Hepatocyte (in vitro differentiated cells): ENCODE data around the gene ACY1.

Experiments
- EZH2 ChIP-seq: fragments of 200-600 bp; sonication (generic); IDR thresholded peaks from 2 replicates; pipeline ENCODE4 v1.6.1; 2016; ENCODE audit warnings: antibody characterized with exemption, mild to moderate bottlenecking, borderline replicate concordance
- TF ChIP-seq, protein P1 (sequence below): fragments of 200-600 bp; sonication (generic); IDR thresholded peaks from 2 replicates; pipeline ENCODE4 v1.5.1; 2016; ENCODE audit warnings: antibody characterized with exemption, mild to moderate bottlenecking; ENCODE audit not compliant: poor library complexity

DNA sequence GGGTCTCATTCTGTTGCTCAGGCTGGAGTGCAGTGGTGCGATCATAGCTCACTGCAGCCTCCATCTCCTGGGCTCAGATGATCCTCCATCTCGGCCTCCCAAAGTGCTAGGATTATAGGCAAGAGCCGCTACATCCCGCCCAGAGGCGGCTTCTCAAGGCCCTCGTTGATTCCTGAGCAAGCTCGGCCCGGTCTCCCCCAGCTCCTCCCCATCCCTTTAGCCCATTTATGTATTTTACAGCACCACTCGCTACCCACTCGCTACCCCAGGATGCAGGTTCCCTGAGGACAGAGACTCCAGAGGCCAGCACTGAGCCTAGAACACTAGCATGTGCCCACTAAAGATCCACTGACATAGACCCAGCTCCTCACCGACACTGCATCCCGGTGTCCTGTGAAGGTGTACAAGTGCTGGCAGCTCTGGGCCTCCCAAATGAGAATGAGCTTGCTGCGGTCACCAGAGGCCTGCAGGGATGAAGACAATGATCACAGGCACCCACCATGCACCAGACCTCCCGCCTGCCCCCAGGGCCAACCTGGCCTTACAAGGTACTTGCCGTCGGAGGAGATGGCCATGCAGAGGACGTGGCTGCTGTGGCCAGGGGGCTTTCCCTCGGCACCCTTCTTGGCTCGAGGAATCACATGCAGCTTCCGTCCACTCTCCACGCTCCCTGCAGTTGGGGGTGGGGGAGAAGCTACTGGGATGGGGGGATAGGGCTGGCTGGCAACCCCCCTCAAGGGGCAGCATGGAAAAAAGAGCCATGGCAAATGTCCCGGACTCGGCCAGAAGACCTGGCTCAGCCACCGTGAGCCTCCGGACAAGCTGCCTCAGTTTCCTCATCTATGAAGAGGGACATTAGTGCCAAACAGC lies 47.2 kb upstream of the ACY1 start:
- TF ChIP-seq, protein P1, sequence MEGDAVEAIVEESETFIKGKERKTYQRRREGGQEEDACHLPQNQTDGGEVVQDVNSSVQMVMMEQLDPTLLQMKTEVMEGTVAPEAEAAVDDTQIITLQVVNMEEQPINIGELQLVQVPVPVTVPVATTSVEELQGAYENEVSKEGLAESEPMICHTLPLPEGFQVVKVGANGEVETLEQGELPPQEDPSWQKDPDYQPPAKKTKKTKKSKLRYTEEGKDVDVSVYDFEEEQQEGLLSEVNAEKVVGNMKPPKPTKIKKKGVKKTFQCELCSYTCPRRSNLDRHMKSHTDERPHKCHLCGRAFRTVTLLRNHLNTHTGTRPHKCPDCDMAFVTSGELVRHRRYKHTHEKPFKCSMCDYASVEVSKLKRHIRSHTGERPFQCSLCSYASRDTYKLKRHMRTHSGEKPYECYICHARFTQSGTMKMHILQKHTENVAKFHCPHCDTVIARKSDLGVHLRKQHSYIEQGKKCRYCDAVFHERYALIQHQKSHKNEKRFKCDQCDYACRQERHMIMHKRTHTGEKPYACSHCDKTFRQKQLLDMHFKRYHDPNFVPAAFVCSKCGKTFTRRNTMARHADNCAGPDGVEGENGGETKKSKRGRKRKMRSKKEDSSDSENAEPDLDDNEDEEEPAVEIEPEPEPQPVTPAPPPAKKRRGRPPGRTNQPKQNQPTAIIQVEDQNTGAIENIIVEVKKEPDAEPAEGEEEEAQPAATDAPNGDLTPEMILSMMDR, result no peak
- no peak for TF ChIP-seq EZH2
